GM19452 (cell line): Measurements from ENCODE around the gene ERG28.
A peak's percentile ranks its signal among the peaks of the same experiment; 100 is the strongest.
"Not testable (repeated sequence)": the region's sequence is repeated elsewhere in the genome, so short reads cannot be mapped to it uniquely, and the experiment has no call there.

ENCODE experiments used
- ATAC-seq: cut with Tn5 transposase; IDR thresholded peaks from one replicate; pipeline ENCODE4 v1.9.1; 2021; ENCODE audit not compliant: unreplicated experiment

Gene ERG28

GRCh38 chr14:75660630-75661498 is at the start of gene ERG28, which contains the start of gene TTLL5:
Gene ERG28, minus strand, starts transcription at chr14:75660876. Its CDS starts 3,374 bp downstream, at chr14:75657502.
Gene TTLL5, plus strand, starts transcription at chr14:75661246. Its CDS starts 1,904 bp downstream, at chr14:75663150.
- ATAC-seq, result peak; percentile 96

DNA sequence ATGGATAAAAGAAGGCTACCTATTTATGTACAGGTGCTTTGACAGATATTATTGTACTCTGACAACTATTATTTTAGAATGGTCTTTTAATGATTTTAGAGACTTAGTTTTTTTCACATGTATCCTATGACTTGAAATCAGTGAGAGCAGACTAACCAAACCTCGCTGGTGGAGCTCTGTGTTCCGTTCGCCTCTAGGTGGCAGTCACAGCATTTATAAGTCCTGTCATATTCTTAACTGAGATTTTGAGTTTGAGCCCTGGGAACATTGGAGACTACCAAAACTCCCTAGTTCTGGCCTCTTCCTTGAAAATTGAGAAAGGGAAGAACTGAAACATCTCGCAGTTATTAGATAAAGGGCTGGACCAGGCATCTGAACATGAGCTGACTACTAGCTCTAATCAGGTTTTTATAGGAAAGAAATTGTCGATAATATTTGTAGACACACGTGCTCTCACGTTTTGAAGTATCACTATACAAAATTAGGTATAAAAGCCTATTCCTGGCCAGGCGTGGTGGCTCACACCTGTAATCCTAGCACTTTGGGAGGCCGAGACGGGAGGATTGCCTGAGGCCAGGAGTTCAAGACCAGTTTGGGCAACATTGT is 48.6 kb upstream of the ERG28 start:
- ATAC-seq, result no peak

GRCh38 chr14:75705014-75705413 is 44.3 kb upstream of the ERG28 start:
- no peak for ATAC-seq

DNA sequence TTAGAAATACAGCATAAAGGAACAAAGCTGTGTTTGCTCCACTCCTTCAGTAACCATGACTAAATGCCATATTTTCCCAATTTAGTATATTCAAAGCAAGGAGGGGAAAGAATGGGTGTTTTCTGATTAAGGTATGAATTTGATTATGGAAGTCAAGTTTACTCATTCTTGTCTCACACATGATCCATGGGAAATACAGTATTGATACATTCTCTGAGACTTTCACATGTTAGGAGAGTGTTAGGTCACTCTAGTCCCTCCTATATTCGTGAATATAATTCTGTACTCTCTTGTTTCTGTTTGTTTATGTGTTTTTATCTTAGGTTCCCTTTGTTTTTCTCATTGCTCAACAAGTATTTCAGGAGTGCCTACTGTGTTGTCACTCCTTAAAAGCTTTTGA is 42.8 kb upstream of the ERG28 start:
- ATAC-seq, result no peak

DNA sequence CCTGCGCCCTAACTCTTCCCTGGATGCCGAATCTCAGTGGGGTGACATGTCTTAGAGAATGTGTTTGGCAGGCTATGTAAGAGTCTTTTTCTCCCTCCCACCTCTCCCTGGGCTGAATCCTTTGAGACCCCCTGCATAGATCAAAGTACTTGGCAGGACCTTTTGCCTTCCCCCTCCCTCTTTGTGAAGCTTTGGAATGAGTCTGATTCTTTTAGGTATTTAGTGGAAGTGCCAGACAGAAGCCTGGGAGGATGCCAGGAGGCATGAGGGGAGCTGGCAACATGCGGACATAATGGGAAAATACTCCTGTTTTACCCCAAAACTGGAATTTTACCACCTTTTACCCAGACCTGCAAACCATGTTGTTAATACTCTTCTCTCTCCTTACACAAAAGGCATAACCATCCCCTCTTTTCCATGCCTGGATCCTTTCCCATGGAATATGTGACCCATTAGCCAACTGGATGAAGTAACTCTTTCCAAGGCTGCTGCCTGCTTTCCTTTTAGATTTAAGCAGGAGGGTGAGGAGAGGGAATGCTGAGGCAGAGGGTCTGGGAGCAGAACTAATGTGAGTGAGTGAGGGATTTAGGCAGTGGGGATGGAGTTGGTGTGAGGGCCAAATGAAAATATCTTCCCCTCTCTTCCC is 42.1 kb upstream of the ERG28 start:
- no peak for ATAC-seq

DNA sequence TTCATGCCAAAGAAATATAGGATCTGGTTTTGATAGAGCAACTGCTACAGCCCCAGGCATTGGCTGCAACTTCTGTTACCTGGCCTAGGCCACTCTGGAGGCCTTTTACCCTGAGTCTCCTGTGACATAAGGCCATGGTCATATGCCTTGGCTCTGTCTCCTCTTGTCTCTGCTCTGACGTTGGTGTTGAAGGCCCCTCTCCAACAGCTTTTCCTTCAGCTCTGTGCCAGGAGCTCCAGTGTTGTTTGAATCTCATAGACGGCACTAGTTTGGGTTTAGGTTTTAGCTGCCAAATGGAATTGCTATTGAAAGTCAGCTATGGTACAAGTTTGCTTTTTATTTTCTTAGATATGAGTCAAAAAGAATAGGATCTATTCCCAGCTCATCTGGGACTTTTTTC is 41.4 kb upstream of the ERG28 start:
- no peak for ATAC-seq

DNA sequence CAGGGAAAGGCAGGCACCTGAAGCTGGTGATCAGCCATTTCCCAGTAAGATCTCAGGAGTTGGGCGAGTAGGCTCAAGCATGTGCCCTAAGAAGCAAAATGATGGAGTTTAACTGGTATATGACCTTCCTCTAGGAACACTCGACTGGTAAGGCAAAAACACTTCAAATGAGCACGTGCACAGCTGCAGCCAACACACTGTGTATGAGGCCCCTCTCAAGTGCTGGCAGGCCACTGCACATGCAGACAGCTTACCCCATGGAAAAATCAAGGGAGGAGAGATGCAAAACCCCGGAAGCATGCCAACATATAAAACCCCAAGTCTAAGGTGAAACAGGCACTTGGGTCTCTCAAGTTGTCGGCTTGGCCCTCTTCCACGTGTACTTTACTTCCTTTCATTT is 39.6 kb upstream of the ERG28 start:
- ATAC-seq, result no peak

- no peak for ATAC-seq
Measured at GRCh38 chr14:75699331-75699730, 38.7 kb upstream of the ERG28 start.

DNA sequence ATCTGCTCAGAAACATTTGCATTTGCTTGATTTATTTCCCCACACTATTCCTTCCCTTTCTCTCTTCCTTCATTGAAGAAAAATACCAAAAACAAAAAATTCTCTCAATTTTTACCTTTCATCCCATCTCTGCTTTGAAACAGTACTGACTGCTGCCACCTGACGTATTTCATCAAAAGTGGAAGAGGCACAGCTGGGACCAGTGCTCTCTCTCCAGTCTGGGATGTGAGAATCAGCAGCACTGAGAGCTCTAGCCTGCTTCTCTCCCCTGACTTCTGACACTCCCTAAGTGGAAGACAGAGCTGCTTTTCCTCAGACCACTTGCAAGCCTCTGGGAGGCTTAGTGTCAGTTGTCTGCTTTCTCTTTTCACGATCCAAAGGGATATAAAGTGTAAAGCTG is 37.2 kb upstream of the ERG28 start:
- no peak for ATAC-seq

GRCh38 chr14:75697386-75697785 is 36.7 kb upstream of the ERG28 start:
- no peak for ATAC-seq

DNA sequence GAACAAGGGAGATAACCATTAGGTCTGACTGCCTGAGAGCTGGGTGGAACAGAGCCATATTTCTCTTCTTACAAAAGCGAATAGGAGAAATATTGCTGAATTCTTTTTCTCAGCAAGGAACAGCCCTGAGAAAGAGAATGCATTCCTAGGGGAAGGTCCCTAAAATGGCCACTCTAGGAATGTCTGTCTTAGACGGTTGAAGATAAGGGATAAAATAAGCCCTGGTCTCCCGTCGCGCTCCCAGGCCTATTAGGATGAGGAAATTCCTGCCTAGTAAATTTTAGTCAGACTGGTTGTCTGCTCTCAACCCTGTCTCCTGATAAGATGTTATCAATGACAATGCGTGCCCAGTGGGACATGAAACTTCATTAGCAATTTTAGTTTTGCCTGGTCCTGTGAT is 34.3 kb upstream of the ERG28 start:
- ATAC-seq, result not testable (repeated sequence)

DNA sequence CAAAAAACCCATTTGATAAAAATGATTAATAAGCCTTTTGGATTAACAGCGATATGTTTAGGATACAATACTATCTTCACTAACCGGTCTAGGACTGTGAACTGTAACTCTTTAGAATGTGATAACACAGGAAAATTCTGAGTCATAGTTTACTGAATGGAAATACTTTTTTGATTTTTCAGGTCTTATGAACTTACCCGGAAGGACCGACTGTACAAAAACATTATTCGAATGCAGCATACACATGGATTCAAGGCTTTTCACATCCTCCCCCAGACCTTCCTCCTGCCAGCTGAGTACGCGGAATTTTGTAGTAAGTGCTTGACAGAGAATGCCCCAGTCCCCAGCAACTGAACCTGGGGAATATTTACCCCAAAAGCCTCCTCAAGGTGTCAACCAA is 29.3 kb upstream of the ERG28 start:
- no peak for ATAC-seq

- no peak for ATAC-seq
Measured at GRCh38 chr14:75689012-75689411, 28.3 kb upstream of the ERG28 start.

DNA sequence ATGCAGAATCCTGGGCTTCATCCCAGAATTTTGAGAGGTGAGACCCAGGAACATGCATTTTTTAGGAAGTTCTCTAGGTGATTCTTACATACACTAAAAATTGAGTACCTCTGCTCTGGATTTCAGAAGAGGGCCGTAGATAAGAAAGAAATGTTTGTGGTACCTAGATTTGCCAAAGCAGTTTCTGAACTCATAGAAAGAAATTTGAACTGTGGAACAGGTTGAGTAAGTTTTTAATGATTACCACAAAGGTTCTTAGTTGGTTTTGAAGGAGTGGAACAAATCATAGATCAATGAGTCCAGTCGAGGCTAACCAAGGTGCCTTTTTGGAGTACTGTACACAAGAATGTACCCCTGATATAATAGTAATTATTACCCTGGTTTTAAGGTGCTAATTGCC is 25.2 kb upstream of the ERG28 start:
- ATAC-seq, result no peak

- no peak for ATAC-seq
Measured at GRCh38 chr14:75675265-75675960, 14.7 kb upstream of the ERG28 start.

DNA sequence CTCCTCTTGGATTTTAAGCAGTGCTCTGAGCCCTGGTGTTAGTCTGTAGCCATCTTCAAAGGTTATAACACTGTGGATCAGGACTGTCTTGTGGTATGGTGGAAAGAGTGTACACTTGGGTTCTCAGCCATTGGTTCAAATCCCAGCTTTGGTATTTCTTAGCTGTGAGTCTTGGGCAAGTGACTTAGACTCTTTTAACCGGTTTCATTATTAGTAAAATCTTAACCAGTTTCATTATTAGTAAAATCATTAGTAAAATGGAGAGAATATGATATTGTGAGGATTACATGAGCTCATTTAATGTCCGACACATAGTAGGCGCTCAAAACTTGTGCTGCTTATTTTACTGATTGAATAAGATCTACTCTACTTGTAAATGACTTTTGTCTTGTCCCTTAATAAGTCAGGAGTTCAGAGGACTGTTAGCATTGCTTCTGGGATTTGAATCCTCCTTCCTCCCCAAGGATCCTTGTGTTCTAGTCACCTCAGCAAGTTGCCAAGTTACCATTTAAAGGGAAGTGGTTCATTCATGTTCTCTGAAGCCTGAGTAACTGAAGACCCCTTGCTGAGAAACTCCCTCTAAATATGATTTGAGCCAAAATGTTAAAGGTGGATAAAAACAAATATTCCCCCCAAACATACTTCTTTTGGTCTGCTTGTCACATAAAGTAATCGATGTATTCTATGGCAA is 12.8 kb upstream of the ERG28 start:
- ATAC-seq, result peak; percentile 55

- ATAC-seq, result no peak
Measured at GRCh38 chr14:75672605-75673192, 12.0 kb upstream of the ERG28 start.

DNA sequence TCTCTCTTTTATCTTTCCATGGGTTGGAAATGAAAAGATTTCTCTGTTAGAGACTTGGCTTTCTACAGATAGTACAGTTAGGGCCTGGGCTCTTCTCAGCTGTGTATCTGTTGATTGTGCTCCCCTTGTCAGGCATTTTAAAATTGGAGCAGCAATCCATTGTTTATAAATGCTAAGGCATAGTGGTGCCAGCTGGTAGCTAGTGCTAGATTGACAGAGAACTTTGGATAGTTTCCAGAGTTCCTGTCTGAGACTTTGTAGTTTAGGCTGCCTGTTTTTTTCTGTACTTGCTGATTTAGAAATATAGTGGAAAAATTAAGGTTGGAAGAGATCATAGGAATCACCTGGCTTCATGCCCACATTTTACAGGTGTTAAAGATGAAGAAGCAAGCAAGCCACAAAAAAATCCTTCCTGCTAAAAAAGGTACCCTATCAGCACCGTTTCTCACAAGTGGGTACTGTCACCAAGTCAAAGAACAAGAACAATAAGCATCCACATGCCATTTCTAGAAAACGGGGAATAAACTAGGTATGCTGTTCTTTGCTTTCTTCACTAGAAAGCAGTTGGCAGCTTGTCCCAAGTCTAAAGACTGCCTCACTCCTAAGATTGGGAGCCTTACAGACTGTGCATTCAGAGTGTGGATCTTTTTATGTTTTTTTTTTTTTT is 6.6 kb upstream of the ERG28 start:
- no peak for ATAC-seq

DNA sequence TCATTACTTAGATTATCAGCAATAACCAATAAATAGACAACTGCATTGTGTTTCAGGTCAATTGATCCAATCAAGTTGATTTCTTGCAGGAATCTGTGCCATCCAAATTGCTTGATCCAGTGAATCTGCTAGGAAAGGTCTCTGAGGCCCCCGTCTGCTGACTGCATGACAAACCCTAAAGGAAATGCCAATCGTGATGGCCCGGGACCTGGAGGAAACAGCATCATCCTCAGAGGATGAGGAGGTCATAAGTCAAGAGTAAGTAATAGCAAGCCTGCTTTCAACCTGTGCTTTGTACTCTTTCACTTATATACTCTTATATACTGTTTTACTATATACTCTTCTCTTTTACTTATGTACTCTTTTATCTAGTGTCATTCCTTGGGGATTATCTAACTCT is 2.3 kb upstream of the ERG28 start:
- no peak for ATAC-seq

- ATAC-seq, result no peak
Measured at GRCh38 chr14:75661499-75661814, 781 bp upstream of the ERG28 start.
